Calu3 (cell line): ENCODE measurements around the gene INHBA. TPM values are rescaled to one million over a fixed set of nuclear protein-coding genes. Genes with fewer than 3 reads are reported as not detected.

Source experiments
- BruUV-seq: library from RNA; stranded (reverse); fragments of 400-500 nt; replicated peaks from 2 replicates; lab custom pipeline; 2021; lab: Mats Ljungman, UMichigan
- CTCF ChIA-PET: fragments of 300-600 bp; sonication (Branson Sonifier 250); formaldehyde crosslinking; loops from one replicate; lab custom pipeline; 2022; ENCODE audit warnings: antibody characterized with exemption; lab: Charles Lee
- DNase-seq: peaks from one replicate; pipeline ENCODE4 v3.0.0; 2022
- H3K27ac Mint-ChIP-seq: one replicate; pipeline ENCODE4 v1.8.0; 2022; ENCODE audit warnings: mixed read lengths; ENCODE audit not compliant: unreplicated experiment
- H3K27me3 Mint-ChIP-seq: one replicate; pipeline ENCODE4 v1.8.0; 2022; ENCODE audit warnings: mixed read lengths; ENCODE audit not compliant: unreplicated experiment
- H3K36me3 Mint-ChIP-seq: one replicate; pipeline ENCODE4 v1.8.0; 2022; ENCODE audit warnings: mild to moderate bottlenecking, moderate library complexity, mixed read lengths; ENCODE audit not compliant: insufficient read depth, unreplicated experiment
- H3K4me1 Mint-ChIP-seq: one replicate; pipeline ENCODE4 v1.8.0; 2022; ENCODE audit warnings: mild to moderate bottlenecking, low read depth, mixed read lengths; ENCODE audit not compliant: unreplicated experiment
- H3K4me3 Mint-ChIP-seq: one replicate; pipeline ENCODE4 v1.8.0; 2022; ENCODE audit warnings: mild to moderate bottlenecking, low read depth, moderate library complexity, mixed read lengths; ENCODE audit not compliant: unreplicated experiment
- H3K9me3 Mint-ChIP-seq: one replicate; pipeline ENCODE4 v1.8.0; 2022; ENCODE audit warnings: low read depth, mixed read lengths; ENCODE audit not compliant: unreplicated experiment
- CTCF ChIP-seq: fragments of 200-600 bp; IDR thresholded peaks from one replicate; pipeline ENCODE4 v1.8.0; 2022; ENCODE audit warnings: antibody characterized with exemption; ENCODE audit not compliant: unreplicated experiment
- intact Hi-C: fragments of 100-400 bp; cut with micrococcal nuclease; formaldehyde crosslinking; loops from one replicate; pipeline ENCODE4 v1.10.0; 2022; ENCODE audit not compliant: unreplicated experiment
- total RNA-seq: library from RNA; stranded (reverse); gene quantifications from 2 replicates; pipeline ENCODE4 v1.2.3, GENCODE V29; 2022

INHBA gene
- total RNA-seq, 1 experiment from 2014 or later, result 68.9 TPM

GRCh38 chr7:41643616-41644015 lies 59.3 kb downstream of the INHBA start:
- Mint-ChIP-seq H3K4me1 (no peaks in the 10 kb centered on the region), H3K27me3 (no peaks in the 10 kb centered on the region), H3K36me3 (peaks cover 8% of the 10 kb centered on the region), H3K27ac (no peak overlapping the region), H3K4me3 (no peak overlapping the region), H3K9me3 (no peaks in the 10 kb centered on the region)
- no peak for DNase-seq
- CTCF ChIA-PET, result no interaction called here
- intact Hi-C loops, result no loop called here
- no peak for TF ChIP-seq CTCF
- BruUV-seq, result no TSS peak

GRCh38 chr7:41641665-41642014 lies 61.2 kb downstream of the INHBA start:
- no peak for DNase-seq
- no peaks in the 10 kb centered on the region for H3K9me3 Mint-ChIP-seq
- no peak overlapping the region for H3K4me3 Mint-ChIP-seq
- no peaks in the 10 kb centered on the region for H3K4me1 Mint-ChIP-seq
- H3K27me3 Mint-ChIP-seq, result no peaks in the 10 kb centered on the region
- H3K27ac Mint-ChIP-seq, result no peak overlapping the region
- CTCF ChIA-PET, result interaction anchor here (0.8 kb wide), 1 partner anchor 14 kb away, joined by 3 read pairs; no protein-coding TSS in a partner anchor
- intact Hi-C loops, result no loop called here
- no TSS peak for BruUV-seq
- TF ChIP-seq CTCF, result no peak
- peaks cover 8% of the 10 kb centered on the region for H3K36me3 Mint-ChIP-seq

GRCh38 chr7:41641011-41641664 lies 61.8 kb downstream of the INHBA start:
- Mint-ChIP-seq H3K9me3 (no peaks in the 10 kb centered on the region), H3K36me3 (peaks cover 8% of the 10 kb centered on the region), H3K4me1 (no peaks in the 10 kb centered on the region), H3K27ac (no peak overlapping the region), H3K4me3 (no peak overlapping the region), H3K27me3 (no peaks in the 10 kb centered on the region)
- CTCF ChIA-PET, result no interaction called here
- no peak for DNase-seq
- no peak for TF ChIP-seq CTCF
- intact Hi-C loops, result no loop called here
- BruUV-seq, result no TSS peak

GRCh38 chr7:41640487-41640886 lies 62.4 kb downstream of the INHBA start:
- peaks cover 8% of the 10 kb centered on the region for H3K36me3 Mint-ChIP-seq
- H3K4me1 Mint-ChIP-seq, result no peaks in the 10 kb centered on the region
- H3K27me3 Mint-ChIP-seq, result no peaks in the 10 kb centered on the region
- no peak for TF ChIP-seq CTCF
- DNase-seq, result no peak
- intact Hi-C loops, result no loop called here
- H3K9me3 Mint-ChIP-seq, result no peaks in the 10 kb centered on the region
- BruUV-seq, result no TSS peak
- CTCF ChIA-PET, result no interaction called here
- no peak overlapping the region for H3K27ac Mint-ChIP-seq
- no peak overlapping the region for H3K4me3 Mint-ChIP-seq
